Fibroblast of gingiva (primary cell): ENCODE measurements around the gene OSBP2.
"Not testable (repeated sequence)": the region's sequence is repeated elsewhere in the genome, so short reads cannot be mapped to it uniquely, and the experiment has no call there.

Experiments
- DNase-seq: peaks from one replicate; pipeline ENCODE4 v3.0.0-alpha.2; 2011; ENCODE audit warnings: low read depth

The OSBP2 gene

DNA sequence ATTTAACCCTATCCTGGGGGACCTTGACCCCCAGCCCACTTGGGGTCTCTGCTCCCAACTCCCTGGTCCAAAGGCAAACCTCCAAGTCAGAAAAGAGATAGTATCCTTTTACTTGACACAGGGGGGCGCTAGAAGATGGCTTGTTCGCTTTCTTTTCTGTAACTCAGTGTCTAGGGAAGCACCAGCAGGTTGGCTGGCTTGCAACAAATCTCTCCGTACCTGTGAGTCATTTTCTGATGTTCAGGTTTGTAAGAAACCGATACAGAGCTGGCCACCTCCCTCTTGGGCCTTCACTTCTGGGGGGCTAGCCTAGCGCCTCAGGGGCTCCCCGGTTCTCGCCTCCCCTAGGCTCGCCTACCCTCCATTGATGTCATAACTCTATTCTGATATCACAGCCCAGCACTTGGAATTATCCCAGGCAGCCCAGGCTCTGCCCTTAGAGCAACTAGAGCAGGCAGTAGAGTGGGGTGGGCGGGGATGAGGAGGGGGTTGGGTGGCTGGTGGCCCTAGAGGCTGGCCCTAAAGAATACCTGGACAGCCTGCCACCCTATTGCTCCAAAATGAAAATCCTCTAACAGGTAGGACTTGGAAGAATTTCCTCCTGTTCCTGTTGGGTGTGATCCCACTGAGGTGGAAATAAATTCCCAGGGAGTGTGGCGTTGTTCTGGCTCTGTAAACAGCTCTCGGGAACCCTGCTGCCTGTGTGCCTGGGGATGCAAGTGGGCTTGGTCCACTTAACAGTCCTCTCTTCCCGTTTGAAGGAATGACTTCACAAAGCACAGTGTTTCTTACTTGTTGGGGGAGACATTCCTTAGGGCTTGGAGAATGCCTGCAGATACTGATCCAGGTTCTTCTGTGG, 69.4 kb downstream of the OSBP2 start:
- peak; percentile 66 for DNase-seq

DNA sequence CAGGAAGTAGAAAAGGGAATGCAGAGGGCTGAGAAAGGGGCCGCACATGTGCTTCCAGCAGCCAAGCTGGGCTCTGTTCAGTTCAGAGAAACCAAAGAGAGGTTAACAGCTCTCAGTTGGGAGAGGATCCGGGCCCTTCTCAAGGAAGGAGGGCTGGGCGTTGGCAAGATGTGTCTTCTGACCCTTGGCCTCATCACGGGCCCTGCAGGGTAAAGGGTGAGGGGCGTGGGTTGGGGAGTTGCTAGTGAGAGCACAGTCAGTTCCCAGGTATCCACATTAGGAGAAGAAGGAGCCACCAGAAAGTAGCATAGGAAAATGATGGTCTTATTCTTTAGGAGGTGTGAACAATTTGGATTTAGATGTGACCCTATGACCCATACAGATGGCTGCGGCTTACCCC, 73.0 kb downstream of the OSBP2 start:
- no peak for DNase-seq

DNA sequence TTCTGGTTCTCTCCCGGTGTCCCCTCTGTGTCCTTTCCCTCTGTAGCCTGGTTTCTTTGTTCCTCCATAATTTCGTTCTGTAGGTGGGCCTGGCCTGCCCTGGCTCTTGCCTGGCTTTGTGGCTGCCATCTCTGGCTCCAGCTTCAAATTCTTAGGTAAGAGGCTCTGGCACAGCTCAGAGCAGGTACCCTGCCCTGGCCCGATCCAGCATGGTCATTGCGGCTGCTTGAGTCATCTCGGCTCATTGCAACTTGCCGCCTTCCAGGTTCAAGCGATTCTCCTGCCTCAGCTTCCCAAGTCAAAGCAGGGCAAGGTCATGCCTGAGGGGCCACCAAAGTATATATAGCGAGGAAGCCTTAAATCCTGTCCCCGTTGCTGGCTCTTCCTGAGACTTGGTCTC, 76.0 kb downstream of the OSBP2 start:
- no peak for DNase-seq

GRCh38 chr22:30773919-30774318, 79.2 kb downstream of the OSBP2 start:
- no peak for DNase-seq

DNA sequence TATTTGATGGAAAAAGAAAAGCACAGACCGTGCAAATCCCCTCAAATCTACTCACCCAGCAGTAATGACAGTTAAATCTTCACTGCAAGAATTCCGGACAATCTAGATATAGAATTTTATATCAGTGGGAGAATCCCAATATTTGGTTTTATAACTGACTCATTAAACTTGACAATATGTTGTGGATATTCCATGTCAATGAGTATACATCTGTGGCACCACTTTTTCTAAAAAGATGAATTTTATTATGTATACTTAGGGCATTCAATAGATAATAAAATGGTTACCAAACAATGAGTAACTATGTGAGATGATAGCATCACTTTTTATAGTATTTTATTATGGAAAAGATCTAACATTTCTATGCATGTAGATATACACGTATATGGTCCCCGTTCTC, 79.9 kb downstream of the OSBP2 start:
- no peak for DNase-seq

DNA sequence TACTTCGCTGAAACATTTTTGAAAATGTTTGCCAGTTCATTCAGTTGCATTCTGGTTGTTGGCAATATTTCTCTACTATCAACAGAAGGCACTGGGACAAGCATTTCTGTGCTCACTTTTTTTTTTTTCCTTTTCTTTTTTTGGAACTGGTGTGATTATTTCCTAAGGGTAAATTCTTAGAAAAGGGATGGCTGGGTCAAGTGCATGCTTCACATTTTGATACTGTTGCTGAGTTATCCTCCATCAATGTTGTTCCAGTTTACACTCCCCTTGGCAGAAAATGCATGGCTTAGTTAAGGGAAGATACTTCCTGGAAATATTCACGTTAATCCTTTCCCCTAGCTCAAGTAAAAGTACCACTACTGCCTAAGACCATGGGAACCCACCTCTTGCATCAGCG, 81.8 kb downstream of the OSBP2 start:
- DNase-seq = no peak

DNA sequence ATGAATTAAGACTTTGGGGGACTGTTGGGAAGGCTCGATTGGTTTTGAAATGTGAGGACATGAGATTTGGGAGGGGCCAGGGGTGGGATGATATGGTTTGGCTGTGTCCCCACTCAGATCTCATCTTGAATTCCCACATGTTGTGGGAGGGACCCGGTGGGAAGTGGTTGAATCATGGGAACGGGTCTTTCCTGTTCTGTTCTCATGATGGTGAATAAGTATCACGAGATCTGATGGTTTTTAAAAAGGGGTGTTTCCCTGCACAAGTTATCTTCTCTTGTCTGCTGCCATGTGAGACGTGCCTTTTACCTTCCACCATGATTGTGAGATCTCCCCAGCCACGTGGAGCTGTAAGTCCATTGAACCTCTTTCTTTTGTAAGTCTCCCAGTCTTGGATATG, 82.5 kb downstream of the OSBP2 start:
- not testable (repeated sequence) for DNase-seq

DNA sequence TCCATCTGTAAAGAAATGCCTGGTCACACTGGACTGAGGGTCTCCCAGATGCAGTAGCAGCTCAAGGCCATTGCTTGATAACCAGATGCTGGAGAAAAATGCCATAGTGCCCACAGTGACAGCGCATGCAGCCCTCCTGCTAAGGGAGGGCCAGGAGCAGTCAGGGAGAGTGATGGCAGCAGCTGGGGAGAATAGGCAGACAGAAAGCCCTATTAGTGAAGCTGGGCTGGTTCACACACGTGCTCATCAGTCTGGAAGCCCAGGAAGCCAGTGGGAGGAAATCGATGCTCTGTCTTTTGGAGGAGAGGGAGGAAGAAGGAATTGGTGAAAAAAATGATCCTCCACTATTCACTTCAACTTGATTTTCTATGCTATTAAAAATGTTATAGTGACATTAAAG, 82.9 kb downstream of the OSBP2 start:
- no peak for DNase-seq

DNA sequence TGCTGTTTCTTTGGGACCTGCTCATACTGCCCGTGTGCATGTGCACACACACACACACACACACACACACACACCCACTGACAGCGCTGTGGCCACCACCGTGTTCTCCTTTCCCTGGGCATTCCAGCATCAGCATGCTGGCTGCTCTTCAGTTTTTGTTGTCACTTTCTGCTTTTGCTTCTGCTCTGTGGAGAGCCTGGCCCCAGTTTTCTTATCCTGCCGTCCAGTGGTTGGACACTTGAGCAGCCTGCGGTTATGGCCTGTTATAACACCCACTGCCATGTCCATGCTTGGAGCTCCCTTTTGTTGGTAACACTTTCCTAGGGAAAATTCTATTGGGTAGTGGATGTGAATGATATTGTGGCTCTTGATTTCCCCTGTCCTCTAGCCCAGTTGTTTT, 83.6 kb downstream of the OSBP2 start:
- no peak for DNase-seq

DNA sequence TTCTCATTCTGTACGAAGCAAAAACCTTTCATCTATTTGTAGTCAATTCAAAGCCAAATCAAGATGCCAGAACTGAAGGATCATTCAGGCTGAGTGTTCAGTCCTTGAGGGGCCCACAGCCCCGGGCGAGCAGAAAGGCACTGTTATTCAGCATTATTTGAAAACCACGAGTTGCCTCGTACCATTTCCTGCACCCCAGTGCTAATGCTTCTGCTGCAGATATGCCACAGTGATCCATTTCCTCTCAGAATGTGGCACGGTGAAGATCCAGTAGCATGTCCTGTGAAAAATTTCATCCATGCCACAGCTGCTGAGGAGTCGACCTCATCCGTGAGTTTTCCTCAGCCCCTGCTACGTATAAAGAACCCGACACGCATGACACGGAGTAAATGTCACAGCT, 85.4 kb downstream of the OSBP2 start:
- no peak for DNase-seq

GRCh38 chr22:30781271-30781875, 86.7 kb downstream of the OSBP2 start:
- no peak for DNase-seq

- DNase-seq = peak; percentile 9
Observed at GRCh38 chr22:30782613-30783012, 87.9 kb downstream of the OSBP2 start.

GRCh38 chr22:30783021-30783420, 88.3 kb downstream of the OSBP2 start:
- DNase-seq = no peak

DNA sequence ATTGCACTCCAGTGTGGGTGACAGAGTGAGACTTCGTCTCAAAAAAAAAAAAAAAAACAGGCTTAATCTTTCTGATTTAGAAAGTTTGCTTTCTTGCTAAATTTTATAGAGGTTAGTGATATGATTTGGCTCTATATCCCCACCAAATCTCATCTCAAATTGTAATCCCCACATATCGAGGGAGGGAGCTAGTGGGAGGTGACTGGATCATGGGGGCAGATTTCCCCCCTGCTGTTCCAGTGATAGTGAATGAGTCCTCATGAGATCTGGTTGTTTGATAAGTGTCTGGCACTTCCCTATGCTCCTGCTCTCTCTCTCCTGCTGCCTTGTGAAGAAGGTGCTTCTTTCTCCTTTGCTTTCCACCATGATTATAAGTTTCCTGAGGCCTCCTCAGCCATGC, 90.9 kb downstream of the OSBP2 start:
- no peak for DNase-seq

- peak; percentile 18 for DNase-seq
Observed at GRCh38 chr22:30790366-30790765, 95.7 kb downstream of the OSBP2 start.

GRCh38 chr22:30792456-30792855, 97.8 kb downstream of the OSBP2 start:
- DNase-seq = no peak

- no peak for DNase-seq
Observed at GRCh38 chr22:30795118-30795517, 100.4 kb downstream of the OSBP2 start.

- no peak for DNase-seq
Observed at GRCh38 chr22:30801695-30802094, 107.0 kb downstream of the OSBP2 start.

DNA sequence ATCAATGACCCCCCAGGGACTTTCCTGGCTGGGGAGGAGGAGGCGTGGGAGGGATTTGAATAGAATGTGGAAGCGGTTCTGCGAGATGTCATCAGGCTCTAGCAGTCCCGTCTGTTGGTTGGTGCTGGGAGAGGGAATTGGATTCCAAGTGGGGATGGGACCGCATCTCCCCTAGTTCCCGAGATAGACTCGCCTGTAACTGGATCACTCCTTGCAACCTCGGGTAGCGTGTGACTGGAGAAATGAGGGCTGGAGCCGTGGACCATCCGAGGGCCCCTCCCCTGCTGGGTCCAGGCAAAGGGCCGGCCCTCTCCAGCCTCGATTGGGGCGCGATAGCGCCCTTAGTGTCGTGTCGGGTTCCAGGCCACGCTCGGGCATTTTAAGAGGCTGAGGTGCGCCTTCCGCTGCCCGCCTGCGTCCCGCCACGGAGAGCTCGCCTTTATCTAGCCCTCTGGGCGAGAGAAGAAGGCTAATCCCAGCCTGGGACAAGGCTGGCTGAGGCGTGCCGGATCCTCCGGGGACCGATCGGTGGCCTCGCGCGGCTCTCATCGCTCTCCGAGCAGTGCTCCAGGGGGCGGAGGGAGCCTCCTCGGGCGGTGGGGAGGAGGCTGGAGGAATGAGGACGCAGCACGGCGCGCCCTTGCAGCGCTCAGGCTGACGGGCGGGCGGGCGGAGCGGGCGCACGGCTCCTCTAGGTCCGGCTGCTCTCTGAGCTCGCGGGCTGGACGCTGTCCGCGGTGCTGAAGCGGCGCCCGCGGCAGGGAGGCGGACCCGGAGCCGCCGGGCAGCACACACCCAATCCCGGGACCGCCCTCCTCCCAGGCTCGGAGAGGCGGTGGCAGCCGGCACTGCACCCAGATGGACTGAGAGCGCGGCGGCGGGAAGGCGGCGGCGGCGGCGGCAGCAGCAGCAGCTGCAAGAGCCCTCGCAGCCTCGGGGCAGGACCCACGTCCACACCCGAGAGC, 107.8 kb downstream of the OSBP2 start:
- DNase-seq = peak; percentile 89

GRCh38 chr22:30803679-30804078, 109.0 kb downstream of the OSBP2 start:
- no peak for DNase-seq

GRCh38 chr22:30804626-30805025, 110.0 kb downstream of the OSBP2 start:
- no peak for DNase-seq

DNA sequence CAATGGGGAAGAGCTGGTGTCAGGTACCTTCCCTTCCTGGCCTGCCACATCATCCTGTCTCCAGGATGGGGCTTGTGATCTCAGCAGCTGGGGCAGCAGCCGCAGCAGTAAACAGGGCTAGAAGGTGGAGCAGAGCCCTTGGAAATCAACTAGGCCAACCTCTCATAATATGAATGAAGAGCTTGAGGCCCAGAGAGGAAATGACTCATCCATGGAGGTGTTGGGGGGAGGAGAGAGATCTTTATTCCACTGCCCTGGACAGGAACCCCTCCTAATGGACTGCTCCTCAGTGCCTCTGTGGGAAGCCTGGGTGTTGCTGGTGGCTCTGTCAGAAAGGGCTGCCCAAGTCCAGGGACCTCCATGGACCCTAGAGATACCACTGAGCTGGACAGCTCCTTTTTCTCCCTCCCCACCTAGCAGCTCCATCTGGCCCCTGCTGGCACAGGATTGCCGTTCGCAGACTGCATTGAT, 111.8 kb downstream of the OSBP2 start:
- no peak for DNase-seq
